ENCODE data around the gene SLC12A6. TPM values are rescaled to one million over a fixed set of nuclear protein-coding genes. Genes with fewer than 3 reads are reported as not detected.

The SLC12A6 gene
- total RNA-seq, 1 donor from 2014 or later = 23.8 TPM

GRCh38 chr15:34329006-34329405, 8.6 kb downstream of the SLC12A6 start:
- no peak for DNase-seq

GRCh38 chr15:34327906-34328305, 9.7 kb downstream of the SLC12A6 start:
- no peak for DNase-seq

GRCh38 chr15:34325368-34325767, 12.2 kb downstream of the SLC12A6 start:
- DNase-seq = no peak

- DNase-seq = no peak
These were observed 12.6 kb downstream of the SLC12A6 start for GRCh38 chr15:34324933-34325332.

- DNase-seq = no peak
These were observed 14.4 kb downstream of the SLC12A6 start for GRCh38 chr15:34323217-34323616.

- peak; percentile 77 for DNase-seq
These were observed 19.1 kb downstream of the SLC12A6 start for GRCh38 chr15:34318277-34319079.

GRCh38 chr15:34314491-34315490, 22.8 kb downstream of the SLC12A6 start:
- DNase-seq = no peak

GRCh38 chr15:34311563-34311962, 26.0 kb downstream of the SLC12A6 start:
- no peak for DNase-seq

- DNase-seq = no peak
These were observed 33.0 kb downstream of the SLC12A6 start for GRCh38 chr15:34304613-34305012.

GRCh38 chr15:34301058-34301457, 36.5 kb downstream of the SLC12A6 start:
- DNase-seq = no peak

GRCh38 chr15:34297059-34297458, 40.5 kb downstream of the SLC12A6 start:
- DNase-seq = peak; percentile 25

GRCh38 chr15:34292621-34293020, 45.0 kb downstream of the SLC12A6 start:
- DNase-seq = no peak

- DNase-seq = no peak
These were observed 52.6 kb downstream of the SLC12A6 start for GRCh38 chr15:34284937-34285336.

GRCh38 chr15:34282384-34282783, 55.2 kb downstream of the SLC12A6 start:
- no peak for DNase-seq

GRCh38 chr15:34280193-34280592, 57.4 kb downstream of the SLC12A6 start:
- DNase-seq = no peak

- no peak for DNase-seq
These were observed 58.2 kb downstream of the SLC12A6 start for GRCh38 chr15:34279368-34279767.

- no peak for DNase-seq
These were observed 61.9 kb downstream of the SLC12A6 start for GRCh38 chr15:34275721-34276120.

- DNase-seq = no peak
These were observed 62.4 kb downstream of the SLC12A6 start for GRCh38 chr15:34275154-34275553.

- DNase-seq = no peak
These were observed 66.1 kb downstream of the SLC12A6 start for GRCh38 chr15:34271493-34271892.

- DNase-seq = no peak
These were observed 70.8 kb downstream of the SLC12A6 start for GRCh38 chr15:34266751-34267150.

- peak; percentile 13 for DNase-seq
These were observed 73.5 kb downstream of the SLC12A6 start for GRCh38 chr15:34264076-34264475.

- no peak for DNase-seq
These were observed 75.2 kb downstream of the SLC12A6 start for GRCh38 chr15:34262362-34262761.

- no peak for DNase-seq
These were observed 78.0 kb downstream of the SLC12A6 start for GRCh38 chr15:34259566-34259965.

GRCh38 chr15:34258151-34258550, 79.4 kb downstream of the SLC12A6 start:
- DNase-seq = no peak
